ENCODE measurements around the gene B3GALNT2.
A peak's percentile ranks its signal among the peaks of the same experiment; 100 is the strongest.
"Not testable (repeated sequence)": the region's sequence is repeated elsewhere in the genome, so short reads cannot be mapped to it uniquely, and the experiment has no call there.

The B3GALNT2 gene

DNA sequence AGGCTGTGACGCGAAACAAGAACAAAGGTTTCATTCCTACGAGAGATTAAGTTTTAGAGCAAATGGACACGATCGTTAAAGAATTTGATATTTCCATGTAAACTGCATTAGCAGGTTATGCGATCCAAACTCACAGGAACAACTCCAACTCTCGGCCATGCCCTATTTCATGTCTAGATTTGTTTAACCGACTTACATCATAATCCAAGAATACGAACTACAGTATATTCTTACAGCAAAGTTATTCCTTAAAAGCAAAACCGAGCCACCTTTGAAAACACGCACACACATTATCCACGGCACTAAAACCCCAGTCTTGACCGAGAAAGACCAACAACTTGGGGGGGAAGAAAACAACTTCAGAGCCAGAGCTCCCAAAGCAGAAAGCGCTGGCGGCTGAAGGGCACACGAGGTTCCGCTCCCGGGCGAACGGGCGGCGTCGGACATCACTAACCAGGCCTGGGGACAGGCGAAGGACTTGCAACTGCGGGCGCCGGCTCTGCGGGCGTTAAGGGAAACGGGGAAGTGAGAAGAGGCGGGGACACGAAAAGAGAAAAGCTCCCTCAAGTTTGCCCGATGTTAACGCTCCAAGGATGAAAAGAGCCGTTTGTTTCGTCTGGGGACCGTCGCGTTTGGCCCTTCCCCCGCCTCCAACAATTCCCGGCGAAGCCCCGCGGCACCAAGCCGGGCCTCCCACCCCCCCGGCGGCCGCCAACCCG, 690 bp downstream of the B3GALNT2 start:
- DNase-seq = peak; percentile 38

DNA sequence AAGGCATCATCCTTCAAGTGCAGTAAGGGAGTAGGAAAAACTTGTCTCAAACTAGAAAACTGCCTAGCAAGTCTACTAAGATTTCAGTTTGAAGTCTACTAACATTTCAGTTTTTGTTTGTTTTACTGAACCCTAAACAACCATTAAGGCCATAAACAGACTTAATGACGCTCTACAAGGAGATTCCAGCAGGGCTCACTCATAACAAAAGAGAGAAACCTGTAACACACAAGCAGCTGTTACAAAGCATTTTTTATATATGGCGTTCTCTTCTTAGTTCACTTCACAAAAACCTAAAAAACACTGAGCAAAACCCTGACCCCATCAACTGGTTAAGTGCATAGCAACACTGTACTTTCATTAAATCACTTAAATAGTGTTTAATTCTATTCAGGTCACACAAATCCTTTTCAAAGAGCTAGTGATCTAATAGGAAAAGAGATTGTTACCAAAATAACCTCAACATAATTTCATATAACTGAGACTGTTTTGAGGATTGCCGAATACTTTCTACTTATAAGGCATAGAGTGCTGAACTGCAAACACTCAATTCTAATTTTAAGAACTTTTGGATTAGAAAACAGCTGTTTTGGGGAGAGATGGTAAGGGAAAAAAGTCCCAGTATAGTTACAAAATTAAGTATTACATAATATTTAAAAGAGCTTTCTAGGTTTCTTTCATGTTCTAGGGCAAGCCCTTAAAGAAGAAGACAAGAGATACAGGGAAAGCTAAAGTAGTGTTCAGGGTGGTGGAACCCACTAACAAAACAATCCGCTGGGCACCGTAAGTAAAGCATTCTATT, 1.4 kb downstream of the B3GALNT2 start:
- no peak for DNase-seq

DNA sequence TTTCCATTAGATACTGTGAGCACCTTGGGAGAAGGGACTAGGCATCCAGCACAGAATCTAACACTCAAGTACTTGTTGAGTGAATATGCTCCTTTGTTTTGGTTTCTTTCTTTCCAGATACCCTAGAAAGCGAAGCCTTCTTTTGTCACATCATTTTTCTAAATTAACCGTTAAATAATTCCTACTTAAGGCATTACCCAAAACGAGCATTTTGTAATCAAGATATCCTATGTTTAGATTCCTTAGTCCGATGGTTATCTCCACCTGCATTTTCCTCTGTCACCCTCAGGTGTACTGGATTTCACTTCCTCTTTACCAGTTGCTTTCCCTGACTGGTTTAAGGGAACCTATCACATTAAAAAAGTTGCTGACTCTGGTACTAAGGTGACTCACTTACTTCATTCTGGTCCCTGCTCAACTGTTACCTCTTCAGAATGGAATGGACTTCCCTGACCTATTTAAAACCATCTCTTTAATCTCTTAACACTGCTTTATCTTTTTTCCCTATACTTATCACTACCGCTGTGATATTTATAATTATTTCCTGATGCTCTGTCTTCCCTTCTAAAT, 3.2 kb downstream of the B3GALNT2 start:
- DNase-seq = peak; percentile 34

DNA sequence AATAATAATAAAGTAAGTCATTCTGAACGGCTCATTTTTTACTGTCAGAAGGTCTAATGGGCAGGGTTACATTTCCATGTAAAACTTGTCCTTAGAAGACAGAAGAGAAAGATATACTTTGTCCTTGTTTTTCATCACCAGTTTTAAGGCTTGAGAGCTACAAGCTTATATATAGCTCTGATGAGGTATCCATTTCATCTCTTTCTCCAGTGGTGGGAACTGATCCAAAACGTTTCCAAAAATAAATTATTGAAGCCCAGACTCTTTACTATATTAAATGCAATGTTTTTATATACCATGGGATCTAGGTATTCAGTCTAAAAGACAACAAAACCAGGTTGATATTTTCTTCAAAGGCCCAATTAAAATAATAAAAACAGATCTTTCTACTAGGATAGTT, 8.7 kb downstream of the B3GALNT2 start:
- no peak for DNase-seq

DNA sequence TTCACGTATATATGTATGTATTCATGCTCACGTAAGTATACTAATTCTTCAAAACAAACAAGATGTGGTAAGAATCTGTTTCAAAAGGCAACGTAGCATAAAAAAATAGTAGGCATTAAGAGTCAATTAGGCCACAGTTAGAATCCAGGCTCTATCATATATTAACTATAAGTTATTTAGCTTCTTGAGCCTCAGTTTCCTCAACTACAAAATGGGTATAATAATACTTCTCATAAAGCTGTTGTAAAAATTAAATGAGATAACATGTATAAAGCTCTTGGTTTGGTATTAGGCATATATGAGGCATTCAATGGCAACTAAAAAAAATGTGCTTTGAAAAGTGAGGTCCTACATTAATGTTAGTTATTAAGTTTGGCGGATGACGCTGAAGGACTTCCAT, 9.2 kb downstream of the B3GALNT2 start:
- no peak for DNase-seq

DNA sequence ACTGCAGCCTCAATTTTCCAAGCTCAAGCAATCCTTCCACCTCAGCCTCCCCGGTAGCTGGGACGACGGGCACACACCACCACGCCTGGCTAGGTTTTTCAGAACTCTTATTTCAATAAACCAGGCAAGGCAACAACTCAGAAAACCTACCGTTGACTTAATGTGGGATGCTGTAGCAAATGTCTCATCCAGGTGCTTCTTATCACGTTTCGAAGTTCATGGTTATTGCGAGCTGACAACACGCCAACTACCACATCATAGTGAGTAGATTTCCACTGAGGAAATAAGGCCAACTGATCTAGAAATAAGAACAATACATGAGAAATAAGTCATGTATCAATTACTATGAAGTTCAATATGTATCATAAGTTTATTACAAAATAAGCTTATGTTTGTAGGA, 9.7 kb downstream of the B3GALNT2 start:
- DNase-seq = no peak

DNA sequence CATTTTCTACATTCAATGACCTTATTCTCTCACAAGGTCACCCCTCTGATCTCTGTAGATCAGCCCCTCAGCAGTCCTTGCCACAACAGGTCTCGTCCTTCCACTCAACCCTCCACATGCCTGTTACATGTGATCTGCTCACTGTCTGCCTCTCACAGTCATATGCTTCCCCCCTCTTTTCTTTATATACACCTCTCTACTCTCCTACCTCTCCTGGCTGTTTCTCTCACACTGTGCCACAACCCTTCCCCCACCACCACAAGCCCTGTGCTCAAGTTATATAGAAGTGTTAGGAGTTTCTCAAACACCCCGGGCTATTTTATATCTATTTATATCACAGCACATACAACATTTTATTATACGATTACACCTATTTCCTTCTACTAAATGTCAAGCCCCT, 12.6 kb downstream of the B3GALNT2 start:
- no peak for DNase-seq

DNA sequence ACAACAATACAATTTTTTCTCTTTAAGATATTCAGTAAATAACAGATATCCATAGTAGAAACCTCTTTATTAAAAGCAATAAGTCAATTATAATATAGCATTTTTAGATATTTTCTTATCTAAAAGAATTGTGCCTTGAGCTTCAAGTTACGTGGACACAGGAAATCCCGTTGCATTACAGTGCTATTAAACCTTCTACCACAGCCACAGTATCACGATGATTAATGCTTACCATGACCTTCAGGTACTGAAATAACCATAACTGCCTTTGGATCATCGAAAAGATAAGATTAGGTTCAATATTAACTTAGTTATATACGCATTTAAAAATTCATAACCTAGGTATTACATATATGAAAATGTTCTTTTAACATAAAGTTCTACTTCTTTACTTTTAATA, 17.9 kb downstream of the B3GALNT2 start:
- no peak for DNase-seq

DNA sequence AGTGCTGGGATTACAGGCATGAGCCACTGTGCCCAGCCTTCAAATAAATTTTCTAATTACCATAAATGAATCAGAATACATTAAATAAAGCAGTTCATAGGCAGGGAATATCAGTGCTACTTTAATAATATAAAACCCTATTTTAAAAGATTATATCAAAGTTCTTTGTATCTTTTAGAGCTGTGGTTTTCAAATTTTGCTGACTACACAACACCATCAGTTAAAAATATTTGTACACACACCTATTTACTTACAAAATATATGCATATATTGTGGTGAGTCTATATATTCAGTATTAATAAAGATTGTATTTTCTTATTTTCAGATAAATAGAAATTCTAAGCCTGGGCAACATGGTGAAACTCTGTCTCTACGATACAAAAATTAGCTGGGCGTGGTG, 18.7 kb downstream of the B3GALNT2 start:
- no peak for DNase-seq

DNA sequence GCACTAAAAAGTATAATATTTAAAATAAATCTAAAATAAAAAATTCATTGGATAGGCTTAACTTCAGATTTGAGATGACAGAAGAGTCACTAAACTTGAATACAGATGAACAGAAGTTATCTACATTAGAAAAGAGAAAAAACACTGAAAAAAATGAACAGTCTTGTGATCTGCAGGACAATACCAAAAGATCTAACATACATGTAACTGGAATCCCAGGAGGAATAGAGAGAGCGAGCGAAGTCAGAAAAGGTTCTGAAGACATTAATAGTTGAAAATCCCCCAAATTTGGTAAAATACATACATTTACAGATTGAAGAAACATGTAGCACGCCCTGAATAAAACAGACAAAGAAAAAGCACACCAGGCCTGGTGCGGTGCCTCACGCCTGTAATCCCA, 21.2 kb downstream of the B3GALNT2 start:
- DNase-seq = no peak

DNA sequence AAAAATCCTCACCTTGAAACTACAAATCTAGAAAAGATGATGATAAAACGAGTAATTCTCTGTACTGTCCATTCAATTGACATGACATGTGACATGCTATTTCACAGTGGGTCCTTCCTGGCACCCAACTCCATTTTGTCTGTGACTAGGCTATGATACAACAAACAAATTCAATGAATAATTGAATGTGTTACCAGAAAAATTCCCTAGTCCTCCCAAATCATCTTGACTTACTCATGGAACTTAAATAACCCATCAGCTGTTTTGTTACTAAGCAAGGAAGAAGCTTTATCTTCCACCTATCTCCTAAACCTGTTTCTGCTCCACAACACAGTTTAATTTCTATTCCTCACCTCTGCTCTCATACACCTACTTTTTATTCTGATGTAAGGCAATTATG, 30.4 kb downstream of the B3GALNT2 start:
- no peak for DNase-seq

DNA sequence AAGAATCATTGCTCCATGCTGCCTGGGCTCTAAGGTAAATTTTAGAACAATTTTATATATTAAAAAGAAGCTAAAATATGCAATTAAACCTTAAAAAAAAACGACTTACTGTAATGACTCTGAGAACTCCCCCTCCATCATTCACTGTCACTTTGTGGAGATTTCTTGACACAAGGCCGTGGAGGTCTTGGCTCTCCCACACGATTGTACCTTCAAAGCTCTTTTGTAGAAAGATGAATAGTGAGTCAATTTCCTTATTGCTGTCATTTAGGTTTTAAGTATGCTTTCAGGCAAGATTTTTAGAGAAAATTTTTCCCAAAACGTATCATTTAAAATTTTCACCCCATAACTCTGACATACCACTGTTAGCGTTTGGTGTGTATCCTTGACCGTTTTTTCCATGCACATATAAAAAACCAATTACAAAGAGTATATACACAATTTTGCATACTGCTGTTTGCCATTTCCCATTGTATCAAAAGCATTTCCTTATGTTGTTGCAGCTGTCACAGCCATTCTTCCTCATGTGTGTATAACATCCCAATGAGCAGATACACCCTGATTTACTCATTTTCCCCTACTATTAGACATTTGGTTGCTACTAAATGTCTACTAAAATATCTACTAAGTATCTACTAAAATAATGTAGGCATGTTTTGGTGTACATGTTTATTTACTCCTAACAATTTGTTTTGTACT, 33.4 kb downstream of the B3GALNT2 start:
- DNase-seq = no peak

DNA sequence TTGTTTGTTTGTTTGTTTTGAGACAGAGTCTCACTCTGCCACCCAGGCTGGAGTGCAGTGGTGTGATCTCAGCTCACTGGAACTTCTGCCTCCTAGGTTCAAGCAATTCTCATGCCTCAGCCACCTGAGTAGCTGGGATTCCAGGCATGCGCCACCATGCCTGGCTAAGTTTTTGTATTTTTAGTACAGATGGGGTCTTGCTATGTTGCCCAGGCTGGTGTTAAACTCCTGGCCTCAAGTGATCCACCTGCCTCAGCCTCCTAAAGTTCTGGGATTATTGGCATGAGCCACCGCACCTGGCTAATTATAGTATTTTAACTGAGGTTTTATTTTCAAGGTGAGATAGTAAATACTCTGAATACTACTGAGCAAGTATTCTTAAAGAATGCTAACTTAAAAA, 34.4 kb downstream of the B3GALNT2 start:
- DNase-seq = not testable (repeated sequence)

DNA sequence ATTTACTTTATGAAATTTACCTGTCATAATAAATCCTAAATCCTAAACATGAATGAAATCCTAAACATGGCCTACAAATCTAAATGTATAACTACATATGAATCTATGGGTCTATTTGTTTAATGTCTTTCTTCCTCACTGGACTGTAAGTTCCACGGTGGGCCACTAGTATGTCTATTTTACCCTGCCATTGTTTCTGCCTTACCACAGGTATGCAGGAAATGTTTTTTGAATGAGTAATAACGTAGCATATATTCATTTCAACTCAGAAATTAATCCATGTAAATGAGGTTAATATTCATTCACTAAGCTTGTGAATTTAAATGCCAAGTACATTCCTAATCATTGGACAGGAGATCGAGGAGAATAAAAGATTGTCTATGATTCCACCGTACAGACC, 35.3 kb downstream of the B3GALNT2 start:
- DNase-seq = peak; percentile 76

DNA sequence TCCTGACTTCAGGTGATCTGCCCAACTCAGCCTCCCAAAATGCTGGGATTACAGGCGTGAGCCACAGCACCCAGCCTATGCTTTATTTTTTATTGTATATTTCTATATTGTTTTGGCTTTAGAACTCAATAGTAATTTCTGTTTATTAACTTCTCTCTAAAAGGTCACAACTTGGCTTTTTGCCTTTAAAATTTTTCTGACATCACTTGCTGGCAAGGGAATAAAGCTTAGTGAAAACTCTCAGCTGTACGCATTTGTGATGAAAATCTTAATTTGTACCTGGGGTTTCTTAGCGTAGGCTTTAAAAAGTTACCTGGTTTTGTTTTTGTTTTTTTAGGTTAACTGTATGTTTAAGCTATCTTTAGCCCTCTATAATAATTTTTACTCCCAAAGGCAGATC, 36.2 kb downstream of the B3GALNT2 start:
- DNase-seq = peak; percentile 19

DNA sequence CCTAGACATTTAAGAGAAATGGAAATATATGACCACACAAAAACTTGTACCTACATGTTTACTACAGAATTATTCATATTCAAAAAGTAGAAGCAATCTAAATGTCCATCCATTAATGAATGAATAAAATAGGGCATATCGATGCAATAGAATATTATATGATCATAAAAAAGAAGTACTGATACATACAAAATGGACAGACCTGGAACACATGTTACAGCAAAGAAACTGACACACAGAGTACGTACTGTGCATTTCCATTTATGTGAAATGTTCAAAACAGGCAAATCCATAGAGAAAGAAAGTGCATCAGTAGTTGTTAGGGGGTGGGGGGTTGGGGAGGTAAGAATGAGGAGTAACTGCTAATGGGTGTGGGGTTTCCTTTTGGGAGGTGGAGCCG, 39.2 kb downstream of the B3GALNT2 start:
- DNase-seq = no peak

DNA sequence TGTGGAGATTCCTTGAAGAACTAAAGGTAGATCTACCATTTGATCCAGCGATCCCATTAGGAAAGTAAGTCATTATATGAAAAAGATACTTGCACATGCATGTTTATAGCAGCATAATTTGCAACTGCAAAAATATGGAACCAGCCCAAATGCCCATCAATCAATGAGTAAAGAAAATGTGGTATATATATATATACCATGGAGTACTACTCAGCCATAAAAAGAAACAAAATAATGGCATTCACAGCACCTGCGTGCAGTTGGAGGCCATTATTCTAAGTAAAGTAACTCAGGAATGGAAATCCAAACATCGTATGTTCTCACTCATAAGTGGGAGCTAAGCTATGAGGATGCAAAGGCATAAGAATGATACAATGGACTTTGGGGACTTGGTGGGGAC, 41.4 kb downstream of the B3GALNT2 start:
- not testable (repeated sequence) for DNase-seq

DNA sequence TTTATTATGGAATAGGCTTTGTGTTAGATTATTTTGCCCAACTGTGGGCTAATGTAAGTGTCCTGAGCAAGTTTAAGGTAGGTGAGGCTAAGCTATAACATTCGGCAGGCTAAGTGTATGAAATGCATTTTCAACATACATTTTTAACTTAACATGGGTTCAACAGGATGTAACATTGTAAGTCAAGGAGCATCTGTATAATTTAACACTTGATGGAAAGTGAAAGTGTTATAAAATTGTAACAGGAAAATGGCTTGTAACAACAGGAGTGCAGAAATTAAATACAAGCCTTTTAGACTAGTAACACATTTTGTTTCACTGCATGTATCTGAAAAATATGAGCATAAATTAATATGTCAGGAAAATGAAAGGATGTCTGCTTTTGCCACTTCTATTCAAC, 42.3 kb downstream of the B3GALNT2 start:
- no peak for DNase-seq

DNA sequence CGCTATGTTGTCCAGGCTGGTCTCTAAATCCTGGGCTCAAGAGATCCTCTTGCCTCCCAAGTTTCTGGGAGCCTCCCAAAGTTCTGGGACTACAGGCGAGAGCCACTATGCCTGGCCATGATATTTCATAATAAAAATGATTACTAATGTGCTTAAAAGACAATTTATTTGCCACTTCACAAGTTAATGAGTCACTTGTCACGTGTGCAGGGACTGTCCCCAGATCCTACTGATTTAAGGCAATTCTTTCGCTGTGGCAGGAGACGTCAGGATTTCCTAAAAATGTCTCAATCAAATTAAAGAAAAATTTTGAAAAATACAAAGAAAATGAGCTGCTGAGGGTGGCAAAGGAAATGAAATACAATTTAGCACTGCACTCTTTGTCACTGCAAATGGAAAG, 43.5 kb downstream of the B3GALNT2 start:
- DNase-seq = no peak

DNA sequence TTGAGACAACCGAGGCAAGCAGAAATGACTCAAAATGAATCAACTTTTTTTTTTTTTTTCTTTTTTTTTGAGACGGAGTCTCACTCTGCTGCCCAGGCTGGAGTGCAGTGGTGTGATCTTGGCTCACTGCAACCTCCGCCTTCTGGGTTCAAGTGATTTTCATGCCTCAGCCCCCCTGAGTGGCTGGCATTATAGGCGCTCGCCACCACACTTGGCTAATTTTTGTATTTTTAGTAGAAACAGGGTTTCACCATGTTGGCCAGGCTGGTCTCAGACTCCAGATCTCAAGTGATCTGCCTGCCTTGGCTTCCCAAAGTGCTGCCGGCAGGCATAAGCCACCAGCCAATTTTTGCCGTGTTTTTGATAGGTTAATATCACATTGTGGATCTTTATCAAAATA, 46.4 kb downstream of the B3GALNT2 start:
- not testable (repeated sequence) for DNase-seq

DNA sequence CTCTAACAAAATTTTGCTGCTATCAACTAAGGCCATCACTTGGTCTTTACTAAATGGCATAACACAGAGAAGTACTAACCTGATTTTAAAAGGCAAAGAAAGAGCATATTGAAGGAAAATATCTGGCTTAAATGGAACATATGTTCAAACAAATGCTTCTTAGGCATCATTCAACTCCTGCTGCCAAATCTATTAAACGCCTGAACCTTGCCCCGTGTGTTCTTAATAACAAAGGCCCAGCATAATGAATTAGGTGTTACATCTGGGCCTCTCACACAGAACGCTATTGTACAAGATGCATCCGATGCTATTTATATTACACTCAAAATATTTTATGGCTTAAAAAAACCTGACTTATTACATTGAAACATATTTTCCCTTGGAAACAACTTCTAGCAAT, 48.4 kb downstream of the B3GALNT2 start:
- DNase-seq = no peak

DNA sequence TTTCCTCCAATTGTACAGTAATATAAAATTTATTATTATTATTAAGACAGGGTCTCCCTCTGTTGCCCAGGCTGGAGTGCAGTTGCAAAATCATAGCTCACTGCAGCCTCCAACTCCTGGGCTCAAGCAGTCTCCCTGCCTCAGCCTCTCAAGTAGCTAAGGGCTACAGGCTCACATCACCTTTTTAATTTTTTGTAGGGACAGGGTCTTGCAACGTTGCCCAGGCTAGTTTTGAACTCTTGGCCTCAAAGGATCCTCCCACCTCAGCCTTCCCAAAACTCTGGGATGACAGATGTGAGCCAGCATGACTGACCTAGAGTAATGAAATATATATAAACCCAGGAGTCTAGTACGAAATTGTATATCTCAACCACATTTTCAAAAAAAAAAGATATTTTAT, 49.2 kb downstream of the B3GALNT2 start:
- no peak for DNase-seq

DNA sequence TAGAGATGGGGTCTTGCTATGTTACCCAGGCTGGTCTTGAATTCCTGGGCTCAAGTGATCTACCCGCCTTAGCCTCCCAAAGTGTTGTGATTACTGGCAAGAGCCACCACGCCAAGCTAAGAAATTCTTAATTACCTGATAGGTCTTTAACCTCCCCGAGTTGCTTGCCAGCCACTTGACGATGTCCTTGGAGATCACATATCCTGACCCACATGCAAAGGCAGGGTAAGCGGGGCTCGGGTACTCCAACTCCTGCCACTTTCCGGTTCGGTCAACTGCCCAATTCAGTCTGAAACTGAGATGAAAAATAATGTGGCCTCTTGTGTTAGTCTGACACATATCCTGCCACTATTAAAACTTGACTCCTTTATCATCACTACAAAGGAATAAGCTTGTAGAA, 50.2 kb downstream of the B3GALNT2 start:
- DNase-seq = no peak
